K562 (cell line): ENCODE data around the gene DIO3.

ENCODE experiments used
- CBX8 ChIP-seq: fragments of 200-600 bp; sonication (generic); IDR thresholded peaks from 2 replicates; pipeline ENCODE4 v1.6.1; 2012; ENCODE audit warnings: borderline replicate concordance, mixed run types, low read depth, mild to moderate bottlenecking, moderate library complexity, mixed read lengths, low read length, control low read depth, inconsistent platforms; ENCODE audit not compliant: poor library complexity, severe bottlenecking; ENCODE audit errors: extremely low read depth
- EGR1 ChIP-seq: fragments of 450-650 bp; conservative IDR thresholded peaks from 2 replicates; pipeline ENCODE4 v1.6.1; 2017; ENCODE audit warnings: mild to moderate bottlenecking
- ETS1 ChIP-seq: conservative IDR thresholded peaks from 2 replicates; pipeline ENCODE4 v1.6.1; 2011; ENCODE audit warnings: low read depth, mild to moderate bottlenecking, low read length; ENCODE audit not compliant: control insufficient read depth
- FOXJ3 ChIP-seq: sonication (generic); formaldehyde crosslinking; IDR thresholded peaks from 2 replicates; pipeline ENCODE4 v1.4.0; 2020; ENCODE audit warnings: mild to moderate bottlenecking, missing genetic modification reagents
- MED1 ChIP-seq: sonication (generic); formaldehyde crosslinking; IDR thresholded peaks from 2 replicates; pipeline ENCODE4 v1.8.1; 2023; ENCODE audit warnings: missing genetic modification reagents, borderline replicate concordance
- NONO ChIP-seq, 2 experiments: fragments of 200-400 bp in 1 of 2; fragments of 450-650 bp in 1 of 2; formaldehyde crosslinking in 1 of 2; IDR thresholded peaks; 2 replicates each; pipeline ENCODE4 v1.6.1; 2017; ENCODE audit warnings: low read depth in 2 of 2, mild to moderate bottlenecking in 2 of 2, moderate library complexity in 2 of 2, low read length in 1 of 2
- POLR2A ChIP-seq: fragments of 450-650 bp; conservative IDR thresholded peaks from 2 replicates; pipeline ENCODE4 v1.6.1; 2016
- SIN3A ChIP-seq, 2 experiments: fragments of 150-350 bp in 1 of 2; IDR thresholded peaks; 2 replicates each; pipeline ENCODE4 v1.6.1; 2011 to 2016; ENCODE audit warnings: borderline replicate concordance in 2 of 2, low read depth in 2 of 2, low read length in 2 of 2, mild to moderate bottlenecking in 2 of 2, moderate library complexity in 2 of 2; ENCODE audit not compliant: control insufficient read depth in 1 of 2
- SMAD3 ChIP-seq: fragments of 450-650 bp; formaldehyde crosslinking; conservative IDR thresholded peaks from 2 replicates; pipeline ENCODE4 v1.4.0; 2020; ENCODE audit warnings: mild to moderate bottlenecking
- TRIM24 ChIP-seq, 2 experiments: fragments of 450-650 bp; IDR thresholded peaks; 2 replicates each; pipeline ENCODE4 v1.6.1; 2016
- ZNF12 ChIP-seq: sonication (generic); formaldehyde crosslinking; IDR thresholded peaks from 2 replicates; pipeline ENCODE4 v1.4.0; 2020; ENCODE audit warnings: mild to moderate bottlenecking, missing genetic modification reagents
- TF ChIP-seq, protein P1 (sequence below), 3 experiments: IDR thresholded peaks in 2 of 3; conservative IDR thresholded peaks in 1 of 3; 2 replicates each; pipeline ENCODE4 v1.5.1; 2011 to 2012; ENCODE audit warnings: low read length in 3 of 3, mild to moderate bottlenecking in 3 of 3, control low read depth in 2 of 3, improper control_type of control experiment in 1 of 3, inconsistent platforms in 1 of 3, low read depth in 1 of 3, mixed read lengths in 1 of 3, moderate library complexity in 1 of 3; ENCODE audit not compliant: insufficient read depth in 2 of 3
- TF ChIP-seq, protein P2 (sequence below): fragments of 450-650 bp; IDR thresholded peaks from 2 replicates; pipeline ENCODE4 v1.6.1; 2016; ENCODE audit warnings: borderline replicate concordance

DNA sequence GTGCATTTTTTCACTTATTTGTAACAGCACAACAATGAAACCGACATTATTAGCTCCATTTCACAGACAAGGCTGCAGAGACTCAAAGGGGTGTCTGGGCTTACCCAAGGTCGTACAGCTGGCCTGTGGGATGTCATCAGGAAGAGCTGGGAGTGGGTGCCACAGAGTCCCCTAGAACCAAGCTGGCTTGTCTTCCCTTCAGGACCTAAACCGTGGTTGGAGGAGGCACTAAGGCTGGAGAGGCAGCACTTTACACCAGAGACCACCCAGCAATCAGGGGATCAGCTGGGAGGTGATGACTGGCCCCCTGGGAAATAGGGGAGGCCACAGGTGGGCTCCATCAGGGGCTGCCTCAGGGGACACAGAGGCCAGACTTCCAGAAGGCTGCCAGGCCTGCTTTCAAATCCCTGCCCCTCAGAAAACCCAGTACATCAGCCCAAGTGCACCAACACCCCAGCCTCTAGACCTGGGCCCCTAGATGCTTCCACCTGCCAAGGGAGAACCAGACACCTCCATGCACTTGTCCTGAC is 28.3 kb downstream of the DIO3 start:
- TF ChIP-seq SIN3A (IDR thresholded peaks at IDR 0.05; ENCODE audit: borderline replicate concordance in 2 of 2, control insufficient read depth in 1 of 2, low read depth in 2 of 2, low read length in 2 of 2) (no peak), NONO (IDR thresholded peaks at IDR 0.05; ENCODE audit: low read depth in 2 of 2, low read length in 1 of 2) (no peak), ETS1 (no peak), FOXJ3 (CRISPR knock-in tag) (no peak), POLR2A (no peak), TRIM24 (IDR thresholded peaks at IDR 0.05) (no peak), CBX8 (no peak), EGR1 (no peak), SMAD3 (CRISPR knock-in tag) (no peak), ZNF12 (no peak), MED1 (CRISPR knock-in tag) (no peak)
- TF ChIP-seq, protein P1, sequence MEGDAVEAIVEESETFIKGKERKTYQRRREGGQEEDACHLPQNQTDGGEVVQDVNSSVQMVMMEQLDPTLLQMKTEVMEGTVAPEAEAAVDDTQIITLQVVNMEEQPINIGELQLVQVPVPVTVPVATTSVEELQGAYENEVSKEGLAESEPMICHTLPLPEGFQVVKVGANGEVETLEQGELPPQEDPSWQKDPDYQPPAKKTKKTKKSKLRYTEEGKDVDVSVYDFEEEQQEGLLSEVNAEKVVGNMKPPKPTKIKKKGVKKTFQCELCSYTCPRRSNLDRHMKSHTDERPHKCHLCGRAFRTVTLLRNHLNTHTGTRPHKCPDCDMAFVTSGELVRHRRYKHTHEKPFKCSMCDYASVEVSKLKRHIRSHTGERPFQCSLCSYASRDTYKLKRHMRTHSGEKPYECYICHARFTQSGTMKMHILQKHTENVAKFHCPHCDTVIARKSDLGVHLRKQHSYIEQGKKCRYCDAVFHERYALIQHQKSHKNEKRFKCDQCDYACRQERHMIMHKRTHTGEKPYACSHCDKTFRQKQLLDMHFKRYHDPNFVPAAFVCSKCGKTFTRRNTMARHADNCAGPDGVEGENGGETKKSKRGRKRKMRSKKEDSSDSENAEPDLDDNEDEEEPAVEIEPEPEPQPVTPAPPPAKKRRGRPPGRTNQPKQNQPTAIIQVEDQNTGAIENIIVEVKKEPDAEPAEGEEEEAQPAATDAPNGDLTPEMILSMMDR (IDR thresholded peaks at IDR 0.05 in 2 of 3, conservative IDR thresholded peaks at IDR 0.05 in 1 of 3; ENCODE audit: insufficient read depth in 2 of 3, low read depth in 1 of 3, low read length in 3 of 3), result no peak
- TF ChIP-seq, protein P2, sequence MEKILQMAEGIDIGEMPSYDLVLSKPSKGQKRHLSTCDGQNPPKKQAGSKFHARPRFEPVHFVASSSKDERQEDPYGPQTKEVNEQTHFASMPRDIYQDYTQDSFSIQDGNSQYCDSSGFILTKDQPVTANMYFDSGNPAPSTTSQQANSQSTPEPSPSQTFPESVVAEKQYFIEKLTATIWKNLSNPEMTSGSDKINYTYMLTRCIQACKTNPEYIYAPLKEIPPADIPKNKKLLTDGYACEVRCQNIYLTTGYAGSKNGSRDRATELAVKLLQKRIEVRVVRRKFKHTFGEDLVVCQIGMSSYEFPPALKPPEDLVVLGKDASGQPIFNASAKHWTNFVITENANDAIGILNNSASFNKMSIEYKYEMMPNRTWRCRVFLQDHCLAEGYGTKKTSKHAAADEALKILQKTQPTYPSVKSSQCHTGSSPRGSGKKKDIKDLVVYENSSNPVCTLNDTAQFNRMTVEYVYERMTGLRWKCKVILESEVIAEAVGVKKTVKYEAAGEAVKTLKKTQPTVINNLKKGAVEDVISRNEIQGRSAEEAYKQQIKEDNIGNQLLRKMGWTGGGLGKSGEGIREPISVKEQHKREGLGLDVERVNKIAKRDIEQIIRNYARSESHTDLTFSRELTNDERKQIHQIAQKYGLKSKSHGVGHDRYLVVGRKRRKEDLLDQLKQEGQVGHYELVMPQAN, result no peak
